GM19452 (cell line): ENCODE data around the gene GRK4.
"Not testable (repeated sequence)": the region's sequence is repeated elsewhere in the genome, so short reads cannot be mapped to it uniquely, and the experiment has no call there.

Experiments
- ATAC-seq: cut with Tn5 transposase; IDR thresholded peaks from one replicate; pipeline ENCODE4 v1.9.1; 2021; ENCODE audit not compliant: unreplicated experiment

GRK4 gene

DNA sequence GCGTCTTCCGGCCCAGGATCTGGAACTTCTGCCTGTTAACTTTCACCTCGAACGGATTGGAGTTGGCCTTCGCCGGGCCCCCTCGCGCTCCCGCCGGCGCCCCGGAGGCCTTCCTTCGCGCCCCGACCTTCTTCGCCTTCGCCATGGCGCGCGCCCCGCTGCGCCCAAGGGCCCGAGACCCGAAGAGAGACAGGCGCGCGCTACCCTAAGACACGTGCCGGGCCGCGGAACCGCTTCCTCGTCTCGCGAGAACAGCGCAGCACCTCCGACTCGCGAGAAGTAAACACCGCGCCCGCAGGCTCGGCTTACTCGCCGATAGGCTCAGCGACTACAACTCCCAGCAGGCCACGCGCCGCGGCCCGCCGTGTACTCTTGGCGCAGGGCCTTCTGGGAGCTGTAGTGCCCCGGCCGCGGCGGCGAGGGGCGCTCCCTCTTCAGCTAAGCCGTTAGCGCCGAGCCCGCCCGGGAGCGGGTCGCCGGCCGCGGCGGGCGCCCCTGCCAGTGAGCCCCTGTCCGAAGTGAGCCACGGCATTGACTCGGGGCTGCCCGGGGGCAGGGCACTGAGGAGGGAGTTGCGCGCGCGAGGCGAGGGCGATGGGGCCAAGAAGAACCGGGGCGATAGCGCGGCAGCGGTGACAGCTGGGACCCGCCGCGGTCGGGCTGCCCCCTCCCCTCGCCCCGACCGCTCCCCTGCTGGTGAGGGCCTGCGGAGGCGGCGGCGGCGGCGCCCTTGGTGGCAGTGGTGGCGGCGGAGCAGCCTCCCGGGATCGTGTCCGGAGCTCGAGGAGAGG lies at the start of gene GRK4, which contains the start of gene NOP14:
GRK4 (plus strand) TSS at position 397 of the 791 bp plus-strand sequence. CDS start 500 bp downstream, outside the sequence.
NOP14 (minus strand) TSS at position 232 of the 791 bp plus-strand sequence; CDS start at position 145, 87 bp downstream.
- ATAC-seq = peak; percentile 93

DNA sequence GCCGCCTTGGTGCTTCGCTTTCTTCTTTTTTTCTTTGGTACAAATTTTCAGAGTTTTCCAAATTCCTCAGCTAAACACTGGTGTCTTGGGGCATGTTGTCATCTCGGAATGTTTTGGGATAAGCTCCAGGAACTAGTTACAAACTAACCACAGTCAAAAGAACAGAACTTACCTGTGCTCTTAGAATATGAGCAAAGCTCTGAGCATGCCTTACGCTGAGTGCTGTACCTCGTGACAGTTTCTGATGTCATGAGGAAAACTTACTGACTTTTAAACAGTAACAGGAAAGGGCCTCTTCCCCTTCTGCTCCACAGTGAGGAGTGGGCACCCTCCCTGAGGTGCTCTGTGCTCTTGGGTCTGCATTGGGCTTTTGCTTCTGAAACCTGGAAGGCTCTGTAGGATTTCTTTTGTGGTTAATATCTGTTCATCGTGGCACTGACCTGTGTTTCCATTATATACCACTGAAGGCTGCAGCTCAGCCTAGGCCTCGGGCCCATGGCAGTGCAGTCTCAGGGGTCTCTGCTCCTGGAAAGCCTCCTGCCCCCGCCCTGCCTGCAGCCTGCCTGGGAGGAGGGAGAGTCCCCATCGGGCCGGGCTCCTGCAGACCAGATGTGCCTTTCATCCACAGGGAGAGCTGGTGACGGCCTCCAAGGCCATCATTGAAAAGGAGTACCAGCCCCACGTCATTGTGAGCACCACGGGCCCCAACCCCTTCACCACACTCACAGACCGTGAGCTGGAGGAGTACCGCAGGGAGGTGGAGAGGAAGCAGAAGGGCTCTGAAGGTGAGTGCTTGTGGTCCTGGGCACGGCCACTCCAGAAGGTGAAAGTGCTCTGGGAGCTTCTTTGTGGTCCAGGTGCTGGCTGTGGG lies 48.9 kb upstream of the GRK4 start:
- ATAC-seq = no peak

DNA sequence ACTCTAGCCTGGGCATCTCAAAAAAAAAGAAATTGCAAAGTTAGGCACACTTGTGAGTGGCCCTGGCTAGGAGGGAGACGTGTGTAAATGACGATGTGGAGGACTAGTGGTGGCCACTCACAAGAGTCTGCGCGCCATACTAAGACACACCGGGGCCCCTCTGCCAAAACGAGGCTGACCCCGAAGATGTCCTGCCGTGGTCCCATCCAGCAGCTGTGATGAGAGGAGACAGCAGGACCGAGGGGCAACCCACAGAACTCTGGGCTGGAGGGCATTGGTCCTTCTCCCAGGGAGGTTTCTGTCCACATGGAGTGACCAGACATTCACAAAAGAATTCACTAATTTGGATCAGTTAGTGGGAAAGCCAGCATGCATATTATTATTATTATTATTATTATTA lies 47.6 kb upstream of the GRK4 start:
- ATAC-seq = no peak

DNA sequence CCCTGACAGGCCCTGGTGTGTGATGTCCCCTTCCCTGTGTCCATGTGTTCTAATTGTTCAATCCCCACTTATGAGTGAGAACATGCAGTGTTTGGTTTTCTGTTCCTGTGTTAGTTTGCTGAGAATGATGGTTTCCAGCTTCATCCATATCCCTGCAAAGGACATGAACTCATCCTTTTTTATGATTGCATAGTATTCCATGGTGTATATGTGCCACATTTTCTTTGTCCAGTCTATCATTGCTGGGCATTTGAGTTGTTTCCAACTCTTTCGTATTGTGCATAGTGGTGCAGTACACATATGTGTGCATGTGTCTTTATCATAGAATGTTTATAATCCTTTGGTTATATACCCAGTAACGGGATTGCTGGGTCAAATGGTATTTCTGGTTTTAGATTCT lies 46.7 kb upstream of the GRK4 start:
- ATAC-seq = not testable (repeated sequence)

GRCh38 chr4:2918300-2918699 lies 45.1 kb upstream of the GRK4 start:
- ATAC-seq = not testable (repeated sequence)

GRCh38 chr4:2918714-2919113 lies 44.7 kb upstream of the GRK4 start:
- not testable (repeated sequence) for ATAC-seq

GRCh38 chr4:2922453-2923101 lies 40.8 kb upstream of the GRK4 start:
- not testable (repeated sequence) for ATAC-seq

DNA sequence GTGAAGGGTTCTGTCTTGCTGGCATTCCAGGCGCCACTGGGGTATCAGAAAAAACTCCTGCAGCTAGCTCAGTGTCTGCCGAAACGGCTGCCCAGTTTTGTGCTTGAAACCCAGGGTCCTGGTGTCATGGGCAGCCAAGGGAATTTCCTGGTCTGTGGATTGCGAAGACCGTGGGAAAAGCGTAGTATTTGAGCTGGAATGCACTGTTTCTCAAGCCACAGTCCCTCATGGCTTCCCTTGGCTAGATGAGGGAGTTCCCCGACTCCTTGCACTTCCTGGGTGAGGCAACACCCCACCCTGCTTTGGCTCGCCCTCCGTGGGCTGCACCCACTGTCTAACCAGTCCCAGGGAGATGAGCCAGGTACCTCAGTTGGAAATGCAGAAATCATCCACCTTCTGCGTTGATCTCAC lies 40.2 kb upstream of the GRK4 start:
- no peak for ATAC-seq

DNA sequence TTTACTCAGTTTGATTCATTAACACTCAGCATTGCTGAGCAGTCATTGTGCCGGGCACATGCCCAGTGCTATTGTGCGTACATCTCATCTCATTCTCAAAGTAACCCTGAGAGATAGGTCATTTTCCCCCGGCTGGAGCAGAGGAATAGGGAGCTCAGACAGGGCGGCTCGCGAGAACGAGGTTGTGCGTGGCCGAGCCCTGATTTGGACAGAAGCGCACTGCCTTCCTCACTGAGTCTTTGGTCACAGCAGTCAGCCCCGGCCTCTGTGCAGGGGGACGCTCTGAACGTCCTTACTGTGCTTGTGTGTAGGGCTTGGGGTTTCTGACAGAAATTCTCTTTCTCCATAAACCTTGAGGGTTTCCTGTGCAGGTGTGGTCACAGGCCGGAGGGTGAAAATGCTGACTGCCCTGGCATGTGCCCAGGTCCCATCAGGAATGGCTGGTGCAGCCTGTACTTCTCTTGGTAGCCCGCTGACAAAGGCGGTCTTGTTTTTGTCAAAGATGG lies 39.6 kb upstream of the GRK4 start:
- no peak for ATAC-seq

- no peak for ATAC-seq
These were observed 39.1 kb upstream of the GRK4 start for GRCh38 chr4:2924286-2924685.

- ATAC-seq = no peak
These were observed 38.5 kb upstream of the GRK4 start for GRCh38 chr4:2924765-2925301.

DNA sequence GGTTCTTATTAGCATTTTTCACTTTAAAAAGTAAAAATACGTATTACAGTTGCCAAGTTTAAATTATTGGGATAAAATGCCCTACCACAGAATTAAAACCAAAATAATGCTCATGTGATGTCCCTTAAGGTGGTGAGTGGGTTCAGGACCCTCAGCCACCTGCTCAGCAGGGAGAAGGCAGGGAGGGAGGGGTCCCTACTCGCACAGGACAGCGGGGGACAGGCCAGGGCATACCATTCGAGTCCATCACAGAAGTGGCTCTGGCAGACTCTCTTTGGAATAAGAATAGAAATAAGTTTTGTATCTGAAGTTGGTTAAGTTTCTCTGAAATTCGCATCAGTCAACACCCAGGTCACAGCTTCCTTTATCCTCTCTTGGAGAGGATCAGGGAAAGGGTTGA lies 37.9 kb upstream of the GRK4 start:
- no peak for ATAC-seq

GRCh38 chr4:2925931-2926860 lies 37.2 kb upstream of the GRK4 start:
- no peak for ATAC-seq

- ATAC-seq = no peak
These were observed 36.2 kb upstream of the GRK4 start for GRCh38 chr4:2927016-2927695.

GRCh38 chr4:2927696-2928075 lies 35.7 kb upstream of the GRK4 start:
- no peak for ATAC-seq

DNA sequence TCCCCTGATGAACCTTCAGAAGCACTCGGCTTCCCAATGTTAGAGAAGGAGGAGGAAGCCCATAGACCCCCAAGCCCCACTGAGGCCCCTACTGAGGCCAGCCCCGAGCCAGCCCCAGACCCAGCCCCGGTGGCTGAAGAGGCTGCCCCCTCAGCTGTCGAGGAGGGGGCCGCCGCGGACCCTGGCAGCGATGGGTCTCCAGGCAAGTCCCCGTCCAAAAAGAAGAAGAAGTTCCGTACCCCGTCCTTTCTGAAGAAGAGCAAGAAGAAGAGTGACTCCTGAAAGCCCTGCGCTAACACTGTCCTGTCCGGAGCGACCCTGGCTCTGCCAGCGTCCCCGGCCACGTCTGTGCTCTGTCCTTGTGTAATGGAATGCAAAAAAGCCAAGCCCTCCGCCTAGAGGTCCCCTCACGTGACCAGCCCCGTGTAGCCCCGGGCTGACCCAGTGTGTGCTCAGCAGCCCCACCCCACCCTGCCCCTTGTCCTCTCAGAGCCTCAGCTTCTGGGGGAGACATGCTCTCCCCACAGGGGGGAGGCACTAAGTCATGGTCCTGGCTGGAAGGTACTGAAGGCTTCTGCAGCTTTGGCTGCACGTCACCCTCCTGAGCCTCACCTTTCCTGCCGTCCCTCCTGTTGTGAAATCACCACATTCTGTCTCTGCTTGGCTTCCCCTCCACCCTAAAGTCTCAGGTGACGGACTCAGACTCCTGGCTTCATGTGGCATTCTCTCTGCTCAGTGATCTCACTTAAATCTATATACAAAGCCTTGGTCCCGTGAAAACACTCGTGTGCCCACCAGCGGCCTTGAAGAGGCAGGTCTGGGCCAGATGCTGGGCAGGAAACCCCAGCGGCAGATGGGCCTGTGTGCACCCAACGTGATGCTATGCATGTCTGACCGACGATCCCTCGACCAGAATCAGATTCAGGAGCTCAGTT lies 34.9 kb upstream of the GRK4 start:
- no peak for ATAC-seq

- no peak for ATAC-seq
These were observed 33.9 kb upstream of the GRK4 start for GRCh38 chr4:2929469-2929868.

DNA sequence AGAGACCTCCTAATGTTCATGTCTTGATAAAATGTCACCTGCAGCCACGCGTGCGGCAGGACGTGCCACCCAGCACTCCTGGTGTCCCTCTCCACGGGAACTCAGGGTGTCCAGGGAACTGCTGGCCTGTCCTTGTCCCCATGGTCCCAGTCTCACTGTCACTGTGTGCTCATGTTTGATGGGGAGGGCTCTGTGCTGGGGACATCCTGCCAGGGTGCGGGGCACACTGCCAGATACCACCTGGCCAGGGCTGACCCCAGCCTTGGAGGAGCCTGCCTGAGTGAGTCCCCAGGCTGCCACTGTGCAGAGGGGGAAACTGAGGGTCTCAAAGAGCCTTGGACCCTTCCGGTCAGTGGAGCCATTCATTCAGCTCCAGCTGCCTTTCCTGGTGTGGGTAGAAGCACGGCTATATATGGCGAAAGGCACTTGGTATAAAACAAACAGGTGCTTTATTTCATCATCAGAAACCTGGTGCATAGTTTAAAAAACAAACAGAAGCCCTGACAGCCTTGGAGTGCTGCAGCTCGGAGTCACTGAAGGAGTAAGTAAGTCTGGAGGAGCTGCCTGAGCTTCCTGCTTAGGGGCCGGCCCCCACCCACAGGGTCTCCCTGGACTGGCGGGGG lies 33.1 kb upstream of the GRK4 start:
- no peak for ATAC-seq
